Measurements from ENCODE around the gene AVL9.

AVL9 gene

DNA sequence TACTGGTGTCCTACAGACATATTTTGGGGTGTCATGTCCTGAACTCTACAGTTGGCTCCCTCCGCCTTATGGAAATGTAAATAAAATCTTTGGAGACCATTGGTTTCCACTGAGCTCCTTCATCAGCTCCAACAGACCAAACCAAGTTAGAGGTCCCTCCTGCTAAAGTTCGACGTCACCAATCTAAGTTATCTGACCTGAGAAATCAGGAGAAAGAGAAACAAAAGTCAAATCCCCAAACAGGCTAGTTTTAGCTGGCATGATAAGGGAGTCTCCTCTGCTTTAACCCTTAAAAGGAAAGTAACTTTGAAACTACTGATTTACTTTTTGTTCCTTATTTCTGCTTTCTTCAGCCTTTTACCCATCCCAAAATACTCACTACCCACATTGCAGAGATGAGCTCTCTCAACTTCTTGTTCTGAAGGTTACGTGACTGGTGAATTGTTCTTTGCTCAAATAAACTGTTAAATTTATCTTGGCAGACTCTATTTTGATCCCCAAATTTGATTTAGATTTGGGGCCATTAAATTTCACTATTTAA lies 39.9 kb downstream of the AVL9 start:
- DNase-seq (ENCODE audit: low spot score) = no peak

DNA sequence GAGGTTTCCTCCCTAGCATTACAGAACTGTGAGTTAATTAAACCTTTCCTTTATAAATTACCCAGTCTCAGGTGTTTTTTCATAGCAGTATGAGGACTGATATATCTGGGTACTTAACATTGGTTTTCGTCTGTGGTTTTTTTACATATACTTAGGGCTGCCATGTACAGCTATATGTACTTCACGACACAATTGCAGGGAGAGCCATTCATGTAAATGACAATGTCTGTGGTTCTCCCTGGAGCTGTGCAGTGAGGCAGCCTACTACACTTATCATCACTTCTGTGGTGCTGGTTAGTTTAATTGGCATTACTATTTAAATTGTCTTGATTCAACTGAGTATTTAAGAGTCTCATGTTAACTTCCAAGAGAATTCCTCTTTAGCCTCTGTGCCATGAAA lies 40.7 kb downstream of the AVL9 start:
- no peak for DNase-seq (ENCODE audit: low spot score)

DNA sequence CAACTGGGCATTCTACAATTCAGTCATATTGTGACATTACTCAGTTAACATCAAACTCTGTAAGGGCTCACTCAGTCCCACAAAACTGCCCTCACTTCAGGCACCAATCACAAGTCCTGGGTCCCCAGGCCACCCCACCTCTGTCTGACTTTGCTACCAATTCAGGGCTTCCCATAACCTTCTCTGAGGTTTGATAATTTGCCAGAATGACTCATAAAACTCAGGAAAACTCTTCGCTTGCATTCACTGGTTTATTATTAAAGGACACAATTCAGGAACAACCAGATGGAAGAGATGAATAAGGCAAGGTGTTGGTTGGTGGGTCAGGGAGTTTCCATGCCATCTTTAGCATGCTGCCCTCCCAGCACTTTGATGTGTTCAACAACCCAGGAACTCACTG lies 41.3 kb downstream of the AVL9 start:
- peak; percentile 44 for DNase-seq (ENCODE audit: low spot score)

DNA sequence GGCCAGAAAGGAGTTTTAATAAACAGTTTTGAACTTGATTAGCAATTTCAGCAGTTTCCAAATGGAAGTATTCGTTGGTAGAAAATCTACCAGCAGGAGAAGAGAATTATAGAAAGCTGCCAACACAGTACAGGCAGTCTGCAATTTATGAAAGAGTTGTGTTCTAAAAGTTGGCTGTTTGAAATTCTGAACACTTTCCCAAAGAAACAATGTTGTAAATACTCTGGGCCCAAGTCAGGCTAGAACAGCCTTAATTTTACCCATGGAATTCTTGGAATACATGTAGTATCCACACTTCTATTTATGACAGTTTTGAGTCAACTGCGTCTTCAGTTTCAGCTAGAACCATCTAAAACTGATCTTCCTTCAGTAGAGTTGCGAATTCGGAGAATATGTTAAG lies 42.5 kb downstream of the AVL9 start:
- DNase-seq (ENCODE audit: low spot score) = no peak

DNA sequence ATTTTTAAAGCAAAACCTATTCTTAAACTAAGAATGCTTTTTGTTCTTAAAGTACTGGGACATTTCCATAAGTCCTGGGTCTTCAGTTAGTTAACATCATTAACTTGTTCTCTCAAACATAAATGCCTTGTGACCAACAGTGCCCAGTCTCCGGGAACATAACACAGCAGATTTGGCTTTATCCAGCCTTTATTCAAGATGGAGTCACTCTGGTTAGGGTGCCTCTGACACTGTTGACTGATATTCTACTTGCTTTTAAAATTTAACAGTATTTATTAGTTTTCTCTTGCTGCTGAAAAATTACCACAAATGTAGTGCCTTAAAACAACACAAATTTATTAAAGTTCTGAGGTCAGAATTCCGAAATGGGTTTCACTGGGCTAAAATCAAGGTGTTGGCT lies 44.1 kb downstream of the AVL9 start:
- no peak for DNase-seq (ENCODE audit: low spot score)

DNA sequence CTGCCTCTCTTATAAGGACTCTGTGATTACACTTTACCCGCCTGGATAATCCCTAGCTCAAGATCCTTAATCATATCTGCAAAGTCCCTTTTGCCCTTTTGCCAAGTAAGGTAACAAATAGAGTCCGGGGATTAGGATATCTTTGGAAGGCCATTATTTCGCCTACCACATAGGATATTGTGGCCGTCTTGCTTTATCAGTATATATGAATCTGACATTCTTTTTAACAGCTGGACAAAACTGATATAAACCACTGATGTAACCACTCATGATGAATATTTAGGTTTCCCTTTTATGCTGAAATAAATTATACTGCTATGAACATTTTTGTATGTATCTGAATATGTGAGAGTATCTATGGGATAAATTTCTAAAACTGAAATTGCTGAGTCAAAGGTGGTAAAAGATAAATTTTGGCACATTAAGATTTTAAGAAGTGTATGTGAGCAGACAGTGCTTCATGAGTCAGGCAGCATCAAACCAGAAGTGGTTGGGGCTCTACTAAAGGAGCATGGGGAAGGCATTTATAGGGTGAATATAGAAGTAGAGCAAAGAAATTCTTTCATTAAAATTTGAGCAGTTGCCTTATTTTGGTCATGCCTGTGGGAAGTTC lies 44.7 kb downstream of the AVL9 start:
- DNase-seq (ENCODE audit: low spot score) = no peak

DNA sequence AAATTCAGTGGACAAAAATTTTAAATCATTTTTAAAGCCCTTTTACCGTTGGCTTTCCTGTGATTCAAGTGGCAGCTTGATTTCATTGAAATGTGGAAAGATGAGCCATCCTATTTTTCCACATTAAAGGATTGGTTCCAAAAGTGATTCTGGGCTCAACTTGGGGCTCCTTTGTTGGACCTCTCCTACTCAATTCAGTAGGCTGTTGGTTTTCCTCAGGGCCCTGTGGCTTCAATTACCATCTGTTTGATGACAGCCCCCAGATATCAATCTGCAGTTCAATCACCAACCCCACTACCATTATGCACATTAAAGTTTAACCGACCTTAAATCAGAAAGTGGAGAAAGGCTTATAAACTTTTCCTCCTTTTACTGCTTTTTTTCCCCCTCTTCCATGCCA lies 47.3 kb downstream of the AVL9 start:
- no peak for DNase-seq (ENCODE audit: low spot score)

DNA sequence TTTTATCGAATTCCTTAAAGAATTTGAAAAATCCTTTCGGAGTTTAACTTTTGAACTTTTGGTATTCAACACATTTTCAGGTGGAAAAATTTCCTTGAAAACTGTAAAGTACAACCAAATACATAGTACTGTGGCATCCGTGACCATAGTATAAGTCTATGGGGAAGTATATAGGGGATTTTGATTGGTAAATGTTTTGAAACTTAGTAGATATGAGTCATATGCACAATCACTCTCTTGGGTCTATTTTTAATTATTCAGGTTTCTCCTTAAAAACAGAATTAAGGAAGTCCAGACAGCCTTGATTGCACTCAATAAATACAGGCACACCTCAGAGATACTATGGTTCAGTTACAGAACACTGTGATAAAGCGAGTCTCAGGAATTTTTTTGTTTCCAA lies 64.2 kb downstream of the AVL9 start:
- DNase-seq (ENCODE audit: low spot score) = no peak

DNA sequence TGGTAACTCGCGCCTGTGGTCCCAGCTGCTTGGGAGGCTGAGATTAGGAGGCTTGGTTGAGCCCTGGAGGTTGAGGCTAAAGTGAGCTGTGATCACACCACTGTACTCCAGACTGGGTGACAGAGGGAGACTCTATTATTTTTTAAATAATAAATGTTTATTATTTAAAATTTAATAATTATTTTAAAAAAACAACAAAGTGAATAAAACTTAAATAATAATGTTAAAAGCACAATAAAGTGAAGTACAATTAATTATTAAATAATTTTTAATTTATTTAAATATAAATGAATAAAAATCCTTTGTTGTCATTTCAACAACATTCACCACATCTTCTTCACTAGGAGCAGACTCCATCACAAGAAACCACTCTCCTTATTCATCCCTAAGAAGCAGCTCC lies 64.8 kb downstream of the AVL9 start:
- DNase-seq (ENCODE audit: low spot score) = no peak

DNA sequence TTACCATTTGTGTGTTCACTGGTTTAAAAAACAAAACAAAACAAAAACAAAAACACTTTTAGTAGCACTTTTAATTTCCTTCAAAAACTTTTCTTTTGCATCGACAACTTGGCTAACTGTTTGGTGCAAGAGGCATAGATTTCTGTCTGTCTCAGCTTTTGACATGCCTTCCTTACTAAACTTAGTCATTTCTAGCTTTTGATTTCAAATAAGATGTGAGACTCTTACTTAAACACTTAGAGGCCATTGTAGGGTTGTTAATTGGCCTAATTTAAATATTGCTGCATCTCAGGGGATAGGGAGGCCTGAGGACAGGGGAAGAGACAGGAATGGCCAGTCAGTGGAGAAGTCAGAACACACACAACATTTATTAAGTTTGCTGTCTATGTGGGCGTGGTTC lies 66.3 kb downstream of the AVL9 start:
- DNase-seq (ENCODE audit: low spot score) = no peak

DNA sequence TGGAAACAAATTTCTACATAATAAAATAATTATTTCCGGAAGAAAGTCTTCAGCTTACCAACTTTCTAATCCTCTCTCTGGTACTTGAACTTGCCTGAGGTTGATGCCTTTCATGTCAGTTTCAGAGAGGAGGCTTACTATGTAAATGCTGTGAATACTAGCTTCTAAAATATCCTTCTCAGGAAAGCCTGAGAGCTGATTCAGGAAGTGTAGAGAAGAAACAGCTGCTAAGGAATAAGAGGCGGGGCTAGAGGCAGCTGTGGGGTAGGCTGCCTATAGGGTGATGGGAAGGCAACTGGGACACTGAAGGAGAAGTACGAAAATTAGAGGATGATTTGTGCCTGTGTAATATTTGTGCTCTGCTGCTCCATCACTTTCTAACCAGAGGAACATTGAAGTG lies 69.3 kb downstream of the AVL9 start:
- DNase-seq (ENCODE audit: low spot score) = no peak

DNA sequence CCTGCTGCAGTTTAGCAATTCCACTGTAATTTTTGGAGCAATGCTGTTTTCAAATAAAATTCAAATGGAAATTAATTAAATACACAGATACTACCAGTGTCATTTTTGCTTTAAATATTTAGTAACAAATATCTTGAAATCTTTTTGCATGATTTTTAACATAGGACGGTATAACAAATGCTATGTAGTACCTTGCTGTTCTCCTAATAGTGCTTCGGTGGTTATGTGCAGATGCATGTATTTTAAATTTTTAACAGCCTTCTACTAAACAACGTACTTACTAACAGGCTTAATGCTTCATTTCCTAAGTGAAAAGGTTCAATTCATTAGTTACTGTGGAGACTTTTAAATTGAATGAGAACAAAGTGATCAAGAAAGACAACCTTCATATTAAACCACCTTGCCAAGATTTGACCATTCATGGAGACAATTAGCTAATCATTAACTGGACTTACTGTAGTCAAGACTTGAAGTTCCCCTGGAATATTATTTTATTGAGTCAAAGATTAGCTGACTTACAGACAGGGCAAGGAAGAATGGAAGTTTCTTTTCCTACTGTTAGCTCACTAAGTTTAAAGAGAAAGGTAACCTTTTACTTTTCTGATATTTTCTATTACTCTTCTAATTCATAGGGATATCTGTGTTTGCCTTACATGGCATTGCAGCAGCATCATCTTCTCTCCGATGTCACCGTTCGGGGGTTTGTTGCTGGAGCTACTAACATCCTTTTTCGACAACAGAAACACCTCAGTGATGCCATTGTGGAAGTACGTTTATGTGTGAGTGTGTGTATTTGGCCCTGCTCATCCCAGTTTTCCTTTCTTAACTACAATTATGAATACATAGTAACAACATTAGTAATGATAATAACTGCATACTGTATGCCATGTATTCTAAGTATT lies 74.3 kb downstream of the AVL9 start:
- no peak for DNase-seq (ENCODE audit: low spot score)

DNA sequence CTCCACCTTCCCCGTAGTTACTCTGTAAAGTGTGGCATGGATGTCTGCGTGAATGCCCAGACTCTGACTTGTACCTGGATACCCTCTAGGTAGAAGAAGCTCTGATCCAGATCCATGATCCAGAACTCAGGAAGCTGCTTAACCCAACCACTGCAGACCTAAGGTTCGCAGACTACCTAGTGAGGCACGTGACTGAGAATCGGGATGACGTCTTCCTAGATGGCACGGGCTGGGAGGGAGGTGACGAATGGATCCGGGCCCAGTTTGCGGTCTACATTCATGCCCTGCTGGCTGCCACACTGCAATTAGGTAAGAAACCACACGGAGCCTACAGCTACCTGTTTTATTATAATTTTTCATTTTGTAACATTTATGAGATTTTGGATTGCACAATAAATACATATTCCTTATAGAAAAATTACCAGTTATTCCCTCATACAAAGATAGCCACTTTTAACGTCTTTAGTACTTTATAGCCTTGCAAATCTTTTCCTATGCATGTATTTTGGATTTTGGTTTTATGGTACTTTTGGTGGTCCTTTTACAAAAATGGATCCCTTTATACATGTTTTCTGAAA lies 77.9 kb downstream of the AVL9 start:
- DNase-seq (ENCODE audit: low spot score) = no peak

DNA sequence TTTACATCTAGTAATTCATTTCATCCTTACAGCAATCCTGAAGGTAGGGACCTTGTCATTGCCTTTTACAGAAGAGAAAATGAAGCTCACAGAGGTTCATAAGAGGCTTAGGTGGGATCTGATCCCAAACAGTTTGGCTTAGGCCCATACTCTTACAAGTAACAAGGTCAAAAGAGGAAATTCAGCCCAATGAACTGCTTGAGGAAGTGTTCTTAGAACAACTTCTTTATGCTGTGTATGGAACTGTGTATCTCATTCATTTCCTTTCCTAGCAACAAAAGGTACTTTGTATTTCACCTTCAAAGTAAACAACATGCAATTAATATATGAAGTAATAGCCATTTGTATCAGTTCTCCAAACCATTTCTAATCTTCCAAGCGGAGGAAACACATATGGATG lies 79.3 kb downstream of the AVL9 start:
- DNase-seq (ENCODE audit: low spot score) = no peak

DNA sequence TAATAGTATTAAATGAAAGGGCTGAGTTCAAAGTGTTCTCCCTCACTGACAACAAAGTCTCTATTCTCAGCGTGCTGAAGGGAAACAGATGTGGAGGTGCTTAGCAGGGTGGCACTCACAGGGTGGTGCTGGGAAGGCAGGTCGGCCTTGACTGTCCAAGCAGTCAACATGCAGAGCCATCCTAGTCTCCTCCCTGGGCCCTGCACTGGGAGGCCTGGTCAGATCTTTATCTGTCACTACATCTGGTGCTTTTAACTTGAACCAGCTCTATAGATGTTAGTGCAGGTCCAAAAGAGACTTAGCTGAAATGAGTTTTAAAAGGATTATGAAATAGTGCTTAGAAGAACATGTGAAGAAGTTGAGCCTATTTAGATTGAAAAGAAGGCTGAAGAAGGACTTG lies 82.1 kb downstream of the AVL9 start:
- DNase-seq (ENCODE audit: low spot score) = no peak

DNA sequence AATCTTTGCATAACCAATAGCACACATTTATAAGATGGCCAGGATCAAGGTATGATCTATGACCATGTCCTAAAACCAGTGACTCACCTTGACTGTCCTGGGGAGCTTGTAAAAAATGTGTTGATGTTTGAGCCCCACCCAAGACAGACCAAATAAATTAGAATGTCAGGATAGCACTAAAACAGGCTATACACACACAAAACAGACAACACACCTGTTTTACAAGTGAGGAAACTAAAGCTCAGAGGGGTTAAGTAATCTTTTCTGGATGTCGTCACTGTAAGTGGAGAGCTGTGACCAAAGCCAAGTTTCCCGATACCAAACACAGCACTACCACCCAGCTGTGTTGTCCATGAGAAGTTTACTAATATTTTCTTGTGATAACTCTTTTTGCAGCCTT lies 84.5 kb downstream of the AVL9 start:
- no peak for DNase-seq (ENCODE audit: low spot score)

DNA sequence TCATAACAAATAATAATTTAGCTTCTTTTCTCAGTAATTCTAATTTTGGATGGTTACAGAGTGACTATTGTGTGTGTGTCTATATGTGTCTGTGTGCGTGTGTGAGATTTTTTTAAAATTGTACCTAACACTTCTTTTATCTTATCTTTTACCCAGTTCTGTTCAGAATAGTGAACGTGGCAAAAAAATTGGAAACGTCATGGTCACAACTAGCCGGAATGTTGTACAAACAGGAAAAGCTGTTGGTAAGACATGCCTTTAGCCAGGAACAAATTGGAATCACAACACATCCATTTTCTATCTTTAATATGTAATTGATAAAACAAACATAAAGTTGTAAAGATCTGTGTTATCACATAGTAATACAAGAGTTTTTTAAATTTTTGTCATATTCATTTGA lies 85.4 kb downstream of the AVL9 start:
- DNase-seq (ENCODE audit: low spot score) = no peak

DNA sequence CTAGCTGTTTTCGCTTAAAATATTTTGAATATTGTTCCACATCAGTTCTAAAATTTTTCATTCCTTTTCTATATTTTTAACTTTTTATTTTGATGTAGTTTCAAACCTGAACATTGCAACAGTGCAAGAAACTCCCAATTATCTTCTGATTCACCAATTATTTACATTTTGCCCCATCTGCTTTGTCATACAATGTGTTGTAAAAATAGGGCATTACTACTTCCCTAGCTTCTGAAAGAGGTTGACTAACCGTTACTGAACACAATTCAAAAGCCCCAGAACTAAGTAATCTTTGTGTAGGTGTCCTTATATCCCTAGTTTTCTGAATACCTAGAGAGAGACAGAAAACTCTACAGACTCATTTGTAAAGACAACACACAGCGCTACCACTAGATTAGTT lies 86.7 kb downstream of the AVL9 start:
- no peak for DNase-seq (ENCODE audit: low spot score)

DNA sequence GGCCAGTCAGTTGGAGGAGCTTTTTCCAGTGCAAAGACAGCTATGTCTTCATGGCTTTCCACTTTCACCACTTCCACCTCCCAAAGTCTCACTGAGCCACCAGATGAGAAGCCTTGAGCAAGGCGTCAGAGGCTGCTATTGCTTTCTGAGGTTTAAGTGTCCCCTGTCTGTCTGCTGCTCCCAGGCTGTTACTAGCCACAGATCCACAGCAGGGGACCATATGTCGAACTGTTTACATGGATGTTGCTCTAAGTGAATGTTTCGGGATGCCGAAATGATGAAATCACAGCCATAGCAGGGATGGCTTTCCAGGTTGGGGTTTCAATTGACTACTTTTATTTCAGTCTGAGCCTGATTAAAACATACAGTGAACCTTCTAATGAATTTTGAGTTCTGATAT lies 88.5 kb downstream of the AVL9 start:
- DNase-seq (ENCODE audit: low spot score) = peak; percentile 70

DNA sequence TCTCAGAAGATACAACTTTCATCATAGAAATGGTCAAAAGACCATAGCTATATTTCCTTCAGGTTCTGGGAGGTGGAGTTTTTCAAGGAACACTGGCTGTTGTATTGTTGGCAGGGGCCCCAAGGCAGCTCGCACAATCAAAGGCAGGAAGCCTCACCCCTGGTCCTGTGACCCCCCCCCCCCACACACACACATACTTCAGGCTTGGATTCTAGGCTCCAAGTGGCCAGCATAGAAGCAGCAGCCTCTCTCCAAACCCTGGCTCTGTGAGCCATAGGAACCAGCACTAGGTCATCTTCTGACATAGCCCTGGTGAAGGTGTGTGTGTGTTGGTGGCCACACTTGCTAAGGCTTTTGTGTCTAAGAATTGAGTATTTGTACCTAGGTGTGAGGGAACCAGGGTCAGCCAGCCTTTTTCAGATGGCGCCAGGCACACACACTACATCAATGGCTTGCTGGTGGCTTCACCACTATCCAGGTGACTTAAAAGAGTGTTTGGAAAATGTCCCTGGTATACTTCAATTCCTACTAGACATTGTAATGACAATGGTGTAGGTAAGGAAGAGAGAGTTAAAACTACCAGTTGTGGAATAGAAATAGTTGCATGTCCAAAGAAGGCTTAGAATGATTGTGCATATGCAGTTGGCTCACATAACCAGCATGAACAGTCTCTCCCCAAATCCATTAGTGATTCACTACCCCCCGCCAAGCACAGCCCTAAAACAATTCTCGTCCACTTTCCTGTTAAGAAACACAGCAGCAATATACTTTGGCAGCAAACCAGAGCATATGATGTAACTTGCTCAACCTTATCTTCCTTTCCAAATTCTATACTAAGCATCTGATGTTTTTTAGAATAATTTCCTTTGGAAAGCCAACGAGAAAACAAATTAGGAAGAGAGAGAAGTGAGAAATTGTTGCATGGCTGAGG lies 91.3 kb downstream of the AVL9 start:
- DNase-seq (ENCODE audit: low spot score) = peak; percentile 60

DNA sequence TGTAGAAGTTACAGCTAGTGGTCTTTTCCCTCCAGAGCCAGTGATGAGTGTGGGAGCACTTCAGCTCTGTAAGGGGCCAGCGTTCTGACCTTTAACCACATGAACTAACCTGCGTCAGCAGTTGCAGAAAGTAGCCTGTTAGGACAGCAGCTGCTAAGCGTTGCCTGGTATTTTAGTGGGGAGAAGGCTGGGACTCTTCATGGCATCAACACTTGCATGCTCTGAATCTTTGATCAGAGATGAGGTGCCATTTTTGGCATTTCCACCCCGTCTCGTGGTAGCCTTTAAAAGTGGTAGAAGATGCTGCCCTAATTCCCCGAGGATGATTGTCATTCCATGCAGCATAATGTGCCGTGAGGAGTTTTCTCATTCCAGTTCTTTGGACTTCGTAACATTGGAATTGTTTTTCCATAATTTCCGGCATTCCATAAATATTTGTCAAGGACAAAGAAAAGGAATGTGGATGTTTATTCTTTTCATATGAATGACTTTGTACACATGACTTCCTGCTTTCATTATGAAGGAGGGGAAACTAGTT lies 92.2 kb downstream of the AVL9 start:
- peak; percentile 72 for DNase-seq (ENCODE audit: low spot score)

DNA sequence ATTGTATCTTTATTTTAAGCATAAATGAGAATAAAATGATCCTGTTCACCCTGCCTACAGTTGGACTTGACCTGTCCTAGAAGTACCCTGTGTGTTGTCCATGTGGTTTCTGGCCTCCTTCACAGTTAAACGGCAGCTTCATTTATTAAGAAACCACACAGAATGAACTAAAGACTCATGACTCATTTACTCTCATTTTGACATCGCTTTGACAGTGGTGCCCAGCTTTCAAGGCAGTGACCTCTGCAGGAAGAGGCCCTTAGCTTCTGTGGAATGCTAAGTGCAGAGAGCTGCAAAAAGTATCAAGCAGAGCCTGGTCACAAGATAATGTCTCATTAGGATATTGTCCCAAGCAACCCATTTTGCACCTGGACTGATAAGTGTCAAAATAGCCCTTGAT lies 93.4 kb downstream of the AVL9 start:
- DNase-seq (ENCODE audit: low spot score) = peak; percentile 77

Measured in AG20443 (cell line).